Activated naive CD4-positive, alpha-beta T cell treated with anti-CD3 and anti-CD28 coated beads for 36 hours (primary cell): Measurements from ENCODE around the gene DNAAF3. TPM values are rescaled to one million over a fixed set of nuclear protein-coding genes. Genes with fewer than 3 reads are reported as not detected.
"Not testable (repeated sequence)": the region's sequence is repeated elsewhere in the genome, so short reads cannot be mapped to it uniquely, and the experiment has no call there.

Experiments
- CTCF ChIA-PET: fragments of 350-600 bp; sonication (Branson Sonifier 250); formaldehyde crosslinking; loops from one replicate; lab custom pipeline; 2021; ENCODE audit warnings: antibody characterized with exemption; lab: Charles Lee
- DNase-seq: peaks from one replicate; pipeline ENCODE4 v3.0.0-alpha.2; 2020
- H3K27ac Mint-ChIP-seq: one replicate; pipeline ENCODE4 v1.8.0; 2021; ENCODE audit warnings: mild to moderate bottlenecking, mixed read lengths
- H3K27me3 Mint-ChIP-seq: one replicate; pipeline ENCODE4 v1.8.0; 2021; ENCODE audit warnings: low read depth, mixed read lengths
- H3K36me3 Mint-ChIP-seq: one replicate; pipeline ENCODE4 v1.8.0; 2021; ENCODE audit warnings: low read depth, mixed read lengths
- H3K4me1 Mint-ChIP-seq: one replicate; pipeline ENCODE4 v1.8.0; 2021; ENCODE audit warnings: low read depth, mixed read lengths
- H3K4me3 Mint-ChIP-seq: one replicate; pipeline ENCODE4 v1.8.0; 2021; ENCODE audit warnings: mild to moderate bottlenecking, moderate library complexity, mixed read lengths
- H3K9me3 Mint-ChIP-seq: one replicate; pipeline ENCODE4 v1.8.0; 2021; ENCODE audit warnings: mixed read lengths
- intact Hi-C: fragments of 100-400 bp; cut with micrococcal nuclease; formaldehyde crosslinking; loops from one replicate; pipeline ENCODE4 v1.15.1; 2023
- total RNA-seq, 2 experiments: library from RNA; stranded (reverse); gene quantifications; one replicate each; pipeline ENCODE4 v1.2.3, GENCODE V29; 2021

DNAAF3 gene
- total RNA-seq, 2 experiments from 2014 or later: not detected

- Mint-ChIP-seq H3K36me3 (no peaks in the 10 kb centered on the region), H3K4me1 (peaks cover 24% of the 10 kb centered on the region), H3K9me3 (peaks cover 3% of the 10 kb centered on the region), H3K27ac (no peak within 1 kb of the TSS), H3K4me3 (no peak within 1 kb of the TSS), H3K27me3 (peaks cover 40% of the 10 kb centered on the region)
- CTCF ChIA-PET: interaction anchor here (0.7 to 4.1 kb wide), 2 partner anchors 17 to 40 kb away, joined by 3 to 24 read pairs; no protein-coding TSS in a partner anchor
- intact Hi-C loops: no loop called here
- no peak for DNase-seq
These were observed 9.1 kb downstream of the DNAAF3 start, which contains the start of gene TNNI3 for GRCh38 chr19:55157064-55157908. TNNI3 (minus strand) TSS chr19:55157732; CDS start chr19:55157589, 143 bp downstream.

DNA sequence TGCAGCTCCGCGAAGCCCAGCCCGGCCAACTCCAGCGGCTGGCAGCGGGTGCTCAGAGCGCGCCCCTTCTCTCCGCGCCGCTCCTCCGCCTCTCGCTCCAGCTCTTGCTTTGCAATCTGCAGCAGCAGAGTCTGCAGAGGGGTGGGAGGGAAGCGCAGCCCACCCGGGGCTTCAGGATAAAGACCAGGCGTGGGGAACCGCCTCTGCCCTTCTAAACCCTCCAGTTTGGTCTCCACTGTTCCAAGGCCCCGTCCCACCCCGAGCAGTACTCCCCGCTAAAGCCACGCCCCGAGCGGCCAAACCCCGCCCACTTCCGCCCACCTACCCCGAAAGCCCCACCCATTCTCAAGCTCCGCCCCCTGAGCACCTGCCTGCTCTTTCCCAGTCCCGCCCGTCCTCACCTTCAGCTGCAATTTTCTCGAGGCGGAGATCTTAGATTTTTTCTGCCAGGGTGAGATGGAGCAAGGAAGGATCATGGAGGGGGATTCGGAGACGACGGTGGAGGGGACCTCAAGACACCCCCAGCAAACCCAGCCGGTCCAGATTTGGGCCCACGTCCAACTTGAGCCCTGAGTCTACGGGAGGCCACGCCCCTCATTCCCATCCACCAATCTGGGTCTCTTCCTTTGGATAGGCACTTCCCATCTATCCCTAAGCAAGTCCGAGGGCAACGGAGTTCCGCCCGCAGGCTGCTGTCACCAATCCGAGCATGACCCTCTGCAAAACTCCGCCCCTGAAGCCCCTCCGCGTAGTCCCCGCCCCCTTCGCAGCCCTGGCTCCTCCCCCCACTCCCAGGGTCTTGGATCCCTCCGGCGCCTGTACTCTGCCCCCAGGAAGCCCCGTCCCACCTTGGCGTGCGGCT, 10.0 kb downstream of the DNAAF3 start:
- peaks cover 11% of the 10 kb centered on the region for H3K9me3 Mint-ChIP-seq
- CTCF ChIA-PET: interaction anchor here (0.5 to 0.7 kb wide), 3 partner anchors 21 to 430 kb away, joined by 3 to 4 read pairs (median 4); no protein-coding TSS in a partner anchor
- peaks cover 3% of the 10 kb centered on the region for H3K36me3 Mint-ChIP-seq
- peak; percentile 51 for DNase-seq
- no peak overlapping the region for H3K27ac Mint-ChIP-seq
- no peak overlapping the region for H3K4me3 Mint-ChIP-seq
- intact Hi-C loops: no loop called here
- H3K27me3 Mint-ChIP-seq: peaks cover 38% of the 10 kb centered on the region
- H3K4me1 Mint-ChIP-seq: peaks cover 30% of the 10 kb centered on the region

- CTCF ChIA-PET: interaction anchor here (0.6 kb wide), 1 partner anchor 430 kb away, joined by 4 read pairs; no protein-coding TSS in a partner anchor
- H3K36me3 Mint-ChIP-seq, H3K4me3 Mint-ChIP-seq, DNase-seq, intact Hi-C loops, H3K27ac Mint-ChIP-seq: not testable (repeated sequence)
- Mint-ChIP-seq H3K4me1 (peaks cover 30% of the 10 kb centered on the region), H3K27me3 (peaks cover 38% of the 10 kb centered on the region), H3K9me3 (peaks cover 14% of the 10 kb centered on the region)
These were observed 10.6 kb downstream of the DNAAF3 start for GRCh38 chr19:55155784-55156183.

GRCh38 chr19:55153652-55154264, 12.7 kb downstream of the DNAAF3 start:
- H3K4me3 Mint-ChIP-seq: no peak overlapping the region
- no peak for DNase-seq
- CTCF ChIA-PET: interaction anchor here (0.7 to 1.2 kb wide), 3 partner anchors 11 to 390 kb away, joined by 3 to 7 read pairs (median 4); no protein-coding TSS in a partner anchor
- no peak overlapping the region for H3K27ac Mint-ChIP-seq
- peaks cover 36% of the 10 kb centered on the region for H3K27me3 Mint-ChIP-seq
- H3K9me3 Mint-ChIP-seq: peaks cover 14% of the 10 kb centered on the region
- intact Hi-C loops: no loop called here
- H3K4me1 Mint-ChIP-seq: peaks cover 29% of the 10 kb centered on the region
- H3K36me3 Mint-ChIP-seq: peaks cover 4% of the 10 kb centered on the region

DNA sequence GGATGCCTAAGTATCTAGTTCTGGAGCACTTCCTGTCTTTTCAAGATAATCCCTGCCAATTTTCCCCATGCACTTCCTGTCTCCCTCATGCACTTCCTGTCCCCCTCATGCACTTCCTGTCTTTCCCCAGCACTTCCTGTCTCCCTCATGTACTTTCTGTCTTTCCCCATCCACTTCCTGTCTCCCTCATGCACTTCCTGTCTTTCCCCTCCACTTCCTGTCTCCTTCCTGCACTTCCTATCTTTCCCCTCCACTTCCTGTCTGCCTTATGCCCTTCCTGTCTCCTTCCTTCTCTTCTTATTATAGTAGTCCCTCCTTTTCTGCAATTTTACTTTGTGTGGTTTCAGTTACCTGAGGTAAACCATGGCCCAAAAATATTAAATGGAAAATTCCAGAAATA, 14.4 kb downstream of the DNAAF3 start:
- CTCF ChIA-PET: interaction anchor here (0.9 kb wide), 1 partner anchor 11 kb away, joined by 3 read pairs; no protein-coding TSS in a partner anchor
- Mint-ChIP-seq H3K36me3 (peaks cover 4% of the 10 kb centered on the region), H3K9me3 (peaks cover 14% of the 10 kb centered on the region), H3K27ac (peak overlapping the region; percentile 19), H3K4me3 (no peak overlapping the region), H3K4me1 (peaks cover 27% of the 10 kb centered on the region), H3K27me3 (peaks cover 30% of the 10 kb centered on the region)
- intact Hi-C loops: no loop called here
- no peak for DNase-seq

GRCh38 chr19:55149078-55150003, 17.1 kb downstream of the DNAAF3 start, which contains the start of gene TNNT1:
TNNT1 (minus strand) TSS chr19:55149206; CDS start chr19:55147157, 2,049 bp downstream.
- Mint-ChIP-seq H3K27ac (no peak within 1 kb of the TSS), H3K36me3 (peaks cover 4% of the 10 kb centered on the region), H3K27me3 (peaks cover 39% of the 10 kb centered on the region), H3K9me3 (peaks cover 14% of the 10 kb centered on the region), H3K4me3 (no peak within 1 kb of the TSS), H3K4me1 (peaks cover 23% of the 10 kb centered on the region)
- intact Hi-C loops: loop anchor here (10.0 kb wide), 1 partner anchor 455 kb away; the partner anchor contains the start of genes ZNF524 and ZNF865
- CTCF ChIA-PET: no interaction called here
- DNase-seq: no peak

GRCh38 chr19:55147545-55148251, 18.7 kb downstream of the DNAAF3 start:
- peaks cover 4% of the 10 kb centered on the region for H3K36me3 Mint-ChIP-seq
- no peak overlapping the region for H3K27ac Mint-ChIP-seq
- CTCF ChIA-PET: interaction anchor here (1.8 kb wide), 1 partner anchor 13 kb away, joined by 8 read pairs; no protein-coding TSS in a partner anchor
- peaks cover 12% of the 10 kb centered on the region for H3K9me3 Mint-ChIP-seq
- H3K27me3 Mint-ChIP-seq: peaks cover 48% of the 10 kb centered on the region
- peaks cover 13% of the 10 kb centered on the region for H3K4me1 Mint-ChIP-seq
- intact Hi-C loops: loop anchor here (10.0 kb wide), 1 partner anchor 457 kb away; the partner anchor contains the start of genes ZNF524 and ZNF865
- no peak overlapping the region for H3K4me3 Mint-ChIP-seq
- DNase-seq: no peak

DNA sequence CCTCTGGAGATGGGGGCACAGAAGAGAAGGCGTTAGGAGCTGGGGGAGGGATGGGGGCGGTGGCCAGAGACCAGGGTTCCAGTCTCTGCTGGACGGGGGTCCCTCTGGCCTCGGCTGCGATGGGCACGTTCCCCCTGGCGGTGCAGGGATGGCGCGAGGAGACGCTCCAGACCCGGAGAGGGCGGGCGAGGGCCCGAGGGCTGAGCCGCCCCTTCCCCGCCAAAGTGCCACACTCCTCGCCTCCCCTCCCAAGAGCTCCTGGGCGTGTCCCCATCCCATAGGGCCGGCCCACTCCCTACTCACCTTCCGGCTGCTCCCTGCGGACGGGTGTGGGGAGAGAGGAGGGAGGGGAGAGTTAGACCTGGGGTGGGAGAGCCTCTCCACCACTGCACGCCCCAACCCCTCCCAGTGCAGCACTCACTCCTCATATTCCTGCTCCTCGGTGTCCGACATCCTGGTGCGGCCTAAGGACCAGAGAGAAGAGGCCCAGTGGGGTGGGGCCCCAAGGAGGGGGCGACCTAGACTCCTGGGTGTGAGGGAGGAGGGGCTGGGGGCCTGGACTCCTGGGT, 19.6 kb downstream of the DNAAF3 start:
- intact Hi-C loops: loop anchor here (10.0 kb wide), 1 partner anchor 458 kb away; the partner anchor contains the start of genes ZNF524 and ZNF865
- H3K4me3 Mint-ChIP-seq: no peak overlapping the region
- CTCF ChIA-PET: interaction anchor here (0.6 to 1.8 kb wide), 2 partner anchors 8 to 13 kb away, joined by 5 to 8 read pairs; no protein-coding TSS in a partner anchor
- H3K36me3 Mint-ChIP-seq: peaks cover 1% of the 10 kb centered on the region
- peaks cover 6% of the 10 kb centered on the region for H3K4me1 Mint-ChIP-seq
- H3K27me3 Mint-ChIP-seq: peaks cover 51% of the 10 kb centered on the region
- no peak for DNase-seq
- H3K9me3 Mint-ChIP-seq: peaks cover 6% of the 10 kb centered on the region
- H3K27ac Mint-ChIP-seq: no peak overlapping the region

DNA sequence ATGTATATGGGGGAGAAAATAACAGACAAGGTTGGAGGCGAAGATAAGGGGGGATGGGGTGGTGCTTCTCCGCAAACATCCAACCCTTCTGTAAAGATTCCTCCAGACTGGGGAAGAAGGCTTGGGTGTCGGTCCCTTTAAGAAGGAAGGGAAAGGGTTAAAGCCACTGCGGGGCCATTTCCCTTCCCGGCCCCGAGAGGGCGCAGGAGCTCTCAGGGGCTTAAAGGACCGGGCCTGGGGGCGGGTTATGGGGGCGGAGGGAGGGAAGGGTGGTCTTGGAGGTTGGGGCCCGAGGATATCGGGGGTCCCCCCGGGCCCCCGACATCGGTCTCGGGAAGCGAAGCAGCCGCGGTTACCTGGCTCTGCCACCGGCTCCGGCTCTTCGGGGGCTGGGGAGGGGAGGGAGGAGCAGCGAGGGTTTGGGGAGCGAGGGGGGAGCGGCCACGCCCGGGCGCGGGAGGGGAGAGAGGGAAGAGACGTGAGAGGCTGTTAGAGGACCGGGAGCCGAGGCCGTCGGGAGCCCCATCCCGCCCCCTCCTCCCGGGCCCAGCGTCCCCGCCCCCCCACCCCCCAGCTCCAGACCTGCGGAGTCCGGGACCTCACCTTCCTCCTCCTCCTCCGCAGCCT, 20.2 kb downstream of the DNAAF3 start:
- intact Hi-C loops: loop anchor here (10.0 kb wide), 1 partner anchor 459 kb away; the partner anchor contains the start of genes ZNF524 and ZNF865
- H3K4me3 Mint-ChIP-seq: no peak overlapping the region

More for the DNA sequence above, 20.2 kb downstream of the DNAAF3 start:
- no peak for DNase-seq
- no peaks in the 10 kb centered on the region for H3K36me3 Mint-ChIP-seq
- peaks cover 55% of the 10 kb centered on the region for H3K27me3 Mint-ChIP-seq
- H3K9me3 Mint-ChIP-seq: no peaks in the 10 kb centered on the region
- H3K27ac Mint-ChIP-seq: no peak overlapping the region
- peaks cover 6% of the 10 kb centered on the region for H3K4me1 Mint-ChIP-seq
- CTCF ChIA-PET: interaction anchor here (0.6 to 1.8 kb wide), 2 partner anchors 8 to 14 kb away, joined by 5 to 8 read pairs; no protein-coding TSS in a partner anchor
